ENCODE data around the gene EPN2. TPM values are rescaled to one million over a fixed set of nuclear protein-coding genes. Genes with fewer than 3 reads are reported as not detected.

EPN2 gene
- total RNA-seq, 2 experiments from 2014 or later = 11.9 to 12.3 TPM

GRCh38 chr17:19253112-19253511 is 15.9 kb downstream of the EPN2 start:
- H3K9me3 Mint-ChIP-seq = no peaks in the 10 kb centered on the region
- no peaks in the 10 kb centered on the region for H3K27me3 ChIP-seq (ENCODE audit: control insufficient read depth in 1 of 2, insufficient read depth in 2 of 2, low read length in 2 of 2)
- CTCF ChIA-PET = interaction anchor here (0.7 kb wide), 1 partner anchor 10 kb away, joined by 3 read pairs; no protein-coding TSS in a partner anchor

GRCh38 chr17:19254651-19255050 is 17.5 kb downstream of the EPN2 start:
- ATAC-seq (ENCODE audit: poor library complexity) = no peak
- Histone ChIP-seq H3K4me3 (ENCODE audit: low read length) (no peak overlapping the region), H3K4me1 (ENCODE audit: insufficient read depth, low read length) (no peaks in the 10 kb centered on the region), H3K27ac (ENCODE audit: low read depth in 1 of 2, low read length in 2 of 2) (no peak overlapping the region), H3K36me3 (ENCODE audit: insufficient read depth, low read length) (no peaks in the 10 kb centered on the region), H3K9me3 (ENCODE audit: control insufficient read depth in 1 of 2, insufficient read depth in 1 of 2, low read length in 2 of 2) (no peaks in the 10 kb centered on the region), H3K27me3 (ENCODE audit: control insufficient read depth in 1 of 2, insufficient read depth in 2 of 2, low read length in 2 of 2) (no peaks in the 10 kb centered on the region)
- no peak for TF ChIP-seq CTCF (IDR thresholded peaks at IDR 0.05)
- intact Hi-C loops (cut with DNase I, micrococcal nuclease) = no loop called here
- Mint-ChIP-seq H3K27ac (no peak overlapping the region), H3K4me1 (ENCODE audit: low read depth) (no peaks in the 10 kb centered on the region), H3K4me3 (no peak overlapping the region), H3K27me3 (peaks cover 26% of the 10 kb centered on the region), H3K9me3 (no peaks in the 10 kb centered on the region), H3K36me3 (ENCODE audit: low read depth) (no peaks in the 10 kb centered on the region)
- CTCF ChIA-PET = interaction anchor here (0.7 kb wide), 1 partner anchor 439 kb away, joined by 3 read pairs; no protein-coding TSS in a partner anchor
- DNase-seq = no peak
- POLR2A ChIA-PET = no interaction called here

More at GRCh38 chr17:19253112-19253511, 15.9 kb downstream of the EPN2 start:
- Mint-ChIP-seq H3K27ac (no peak overlapping the region), H3K4me1 (ENCODE audit: low read depth) (no peaks in the 10 kb centered on the region), H3K27me3 (peaks cover 27% of the 10 kb centered on the region), H3K36me3 (ENCODE audit: low read depth) (no peaks in the 10 kb centered on the region), H3K4me3 (no peak overlapping the region)
- H3K27ac ChIP-seq (ENCODE audit: low read depth in 1 of 2, low read length in 2 of 2) = no peak overlapping the region
- DNase-seq (no peak), ATAC-seq (ENCODE audit: poor library complexity) (no peak)
- no peaks in the 10 kb centered on the region for H3K36me3 ChIP-seq (ENCODE audit: insufficient read depth, low read length)
- no peaks in the 10 kb centered on the region for H3K4me1 ChIP-seq (ENCODE audit: insufficient read depth, low read length)
- intact Hi-C loops (cut with DNase I, micrococcal nuclease) = no loop called here
- no peak for TF ChIP-seq CTCF (IDR thresholded peaks at IDR 0.05)
- H3K4me3 ChIP-seq (ENCODE audit: low read length) = no peak overlapping the region
- POLR2A ChIA-PET = no interaction called here
- H3K9me3 ChIP-seq (ENCODE audit: control insufficient read depth in 1 of 2, insufficient read depth in 1 of 2, low read length in 2 of 2) = no peaks in the 10 kb centered on the region

- Mint-ChIP-seq H3K4me3 (no peak overlapping the region), H3K36me3 (ENCODE audit: low read depth) (no peaks in the 10 kb centered on the region), H3K4me1 (ENCODE audit: low read depth) (no peaks in the 10 kb centered on the region), H3K9me3 (no peaks in the 10 kb centered on the region), H3K27me3 (peaks cover 32% of the 10 kb centered on the region), H3K27ac (no peak overlapping the region)
- intact Hi-C loops (cut with DNase I, micrococcal nuclease) = no loop called here
- Histone ChIP-seq H3K9me3 (ENCODE audit: control insufficient read depth in 1 of 2, insufficient read depth in 1 of 2, low read length in 2 of 2) (no peaks in the 10 kb centered on the region), H3K27ac (ENCODE audit: low read depth in 1 of 2, low read length in 2 of 2) (no peak overlapping the region), H3K27me3 (ENCODE audit: control insufficient read depth in 1 of 2, insufficient read depth in 2 of 2, low read length in 2 of 2) (peaks cover 0 to 1% of the 10 kb centered on the region in 2 experiments), H3K36me3 (ENCODE audit: insufficient read depth, low read length) (no peaks in the 10 kb centered on the region), H3K4me3 (ENCODE audit: low read length) (no peak overlapping the region), H3K4me1 (ENCODE audit: insufficient read depth, low read length) (no peaks in the 10 kb centered on the region)
- ChIA-PET POLR2A (no interaction called here), CTCF (interaction anchor here (0.7 kb wide), 1 partner anchor 438 kb away, joined by 3 read pairs; no protein-coding TSS in a partner anchor)
- ATAC-seq (ENCODE audit: poor library complexity) (no peak), DNase-seq (no peak)
- no peak for TF ChIP-seq CTCF (IDR thresholded peaks at IDR 0.05)
These were observed 18.1 kb downstream of the EPN2 start for GRCh38 chr17:19255279-19255678.
